ENCODE data around the gene HOXC4. TPM values are rescaled to one million over a fixed set of nuclear protein-coding genes. Genes with fewer than 3 reads are reported as not detected.

Gene HOXC4
- total RNA-seq, 3 donors from 2014 or later: 1.8 to 2.3 (median 1.9) TPM

Other genes with a start within 250 kb of the HOXC4 start
- gene HOXC13, start 115.0 kb upstream of the HOXC4 start, total RNA-seq: 1 to 10 TPM in 1 of 3 donors, under 1 TPM in 1, not detected in 1; 0.98 to 1.0 TPM
- gene HOXC12, start 98.9 kb upstream of the HOXC4 start, total RNA-seq: under 1 TPM in 1 of 3 donors, not detected in 2; 0.15 TPM
- under 1 TPM in 1 of 3 donors, not detected in 2; 0.29 TPM for gene HOXC11, start 80.7 kb upstream of the HOXC4 start, total RNA-seq
- gene HOTAIR, start 78.9 kb upstream of the HOXC4 start, total RNA-seq: 1 to 10 TPM in 1 of 3 donors, under 1 TPM in 1, not detected in 1; 0.73 to 1.3 TPM
- gene HOXC10, start 68.7 kb upstream of the HOXC4 start, total RNA-seq: 10 to 100 TPM in 1 of 3 donors, 1 to 10 TPM in 2; 2.0 to 10.9 (median 4.3) TPM
- 10 to 100 TPM in 1 of 3 donors, 1 to 10 TPM in 2; 3.8 to 16.8 (median 4.6) TPM for gene HOXC9, start 53.7 kb upstream of the HOXC4 start, total RNA-seq
- gene HOXC8, start 44.9 kb upstream of the HOXC4 start, total RNA-seq: 1 to 10 TPM in 2 of 3 donors, under 1 TPM in 1; 0.73 to 5.4 (median 2.0) TPM
- gene HOXC6, start 25.4 kb upstream of the HOXC4 start, total RNA-seq: 1 to 10 TPM; 3.3 to 4.1 (median 4.0) TPM
- gene HOXC5, start 20.8 kb upstream of the HOXC4 start, total RNA-seq: under 1 TPM; 0.73 to 0.98 (median 0.96) TPM
- 10 to 100 TPM; 29.6 to 55.4 (median 46.4) TPM for gene SMUG1, start 135.2 kb downstream of the HOXC4 start, total RNA-seq
- 10 to 100 TPM; 22.4 to 45.8 (median 31.8) TPM for gene CBX5, start 226.3 kb downstream of the HOXC4 start, total RNA-seq
- 100 to 1,000 TPM; 387 to 571 (median 477) TPM for gene HNRNPA1, start 226.9 kb downstream of the HOXC4 start, total RNA-seq
- under 1 TPM; 0.15 to 0.48 (median 0.33) TPM for gene NFE2, start 247.2 kb downstream of the HOXC4 start, total RNA-seq